Cerebellar nuclear complex (tissue), 1 donor: ENCODE measurements around the gene GPX7.

Experiments
- DNase-seq, 2 experiments: peaks; one replicate each; lab custom pipeline; 2025; lab: John Stamatoyannopoulos, UW

Gene GPX7

DNA sequence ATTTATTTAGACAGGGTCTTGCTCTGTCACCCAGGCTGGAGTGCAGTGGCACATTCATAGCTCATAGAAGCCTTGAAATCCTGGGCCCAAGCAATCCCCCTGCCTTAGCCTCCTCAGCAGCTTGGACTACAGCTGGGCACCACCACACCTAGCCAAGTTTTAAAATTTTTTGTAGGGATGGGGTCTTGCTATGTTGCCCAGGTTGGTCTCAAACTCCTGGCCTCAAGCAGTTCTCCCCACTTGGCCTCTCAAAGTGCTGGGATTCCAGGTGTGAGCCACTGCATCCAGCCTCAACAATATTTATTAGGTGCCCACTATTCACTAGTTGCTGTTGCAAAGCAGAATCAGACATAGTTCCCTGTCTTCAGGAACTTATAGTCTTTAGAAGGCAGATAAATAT, 14.1 kb upstream of the GPX7 start:
- no peak for DNase-seq

DNA sequence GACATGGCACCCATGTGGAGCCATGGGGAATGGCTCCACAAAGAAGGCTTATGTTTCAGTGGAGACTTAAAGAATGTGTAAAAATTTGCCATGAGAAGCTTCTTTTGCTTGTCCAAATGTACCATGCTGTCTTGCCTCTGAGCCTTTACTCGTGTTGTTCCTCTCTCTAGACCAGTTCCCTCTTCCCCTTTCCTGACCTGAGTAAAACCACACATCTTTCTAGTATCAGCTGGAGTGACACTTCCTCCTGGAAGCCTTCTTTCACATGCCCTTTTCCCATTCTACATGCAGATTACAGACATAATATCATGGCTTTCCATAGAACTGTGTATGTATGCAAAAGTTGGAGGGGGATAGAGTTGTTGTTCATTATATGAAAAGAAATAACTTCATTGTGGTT, 13.6 kb upstream of the GPX7 start:
- no peak for DNase-seq

- no peak for DNase-seq
Observed at GRCh38 chr1:52590266-52590665, 11.9 kb upstream of the GPX7 start.

GRCh38 chr1:52592637-52593323, 9.4 kb upstream of the GPX7 start:
- no peak for DNase-seq

DNA sequence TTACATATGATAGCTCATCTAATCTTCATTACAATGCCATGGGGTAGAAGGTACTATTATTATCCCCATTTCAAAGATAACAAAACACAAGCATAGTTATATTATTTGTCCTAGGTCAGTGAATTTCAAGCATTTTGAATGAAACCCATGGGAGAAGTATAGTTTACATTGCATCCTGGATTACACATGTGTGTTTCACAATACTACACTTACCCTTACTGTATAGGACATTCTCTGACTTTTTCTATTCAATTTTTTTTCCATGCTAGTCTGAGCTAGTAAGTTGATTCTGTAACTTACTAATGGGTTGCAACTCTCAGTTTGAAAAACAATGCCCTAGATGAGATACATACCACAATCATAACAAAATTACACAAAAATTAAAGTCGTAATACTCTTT, 8.7 kb upstream of the GPX7 start:
- no peak for DNase-seq

DNA sequence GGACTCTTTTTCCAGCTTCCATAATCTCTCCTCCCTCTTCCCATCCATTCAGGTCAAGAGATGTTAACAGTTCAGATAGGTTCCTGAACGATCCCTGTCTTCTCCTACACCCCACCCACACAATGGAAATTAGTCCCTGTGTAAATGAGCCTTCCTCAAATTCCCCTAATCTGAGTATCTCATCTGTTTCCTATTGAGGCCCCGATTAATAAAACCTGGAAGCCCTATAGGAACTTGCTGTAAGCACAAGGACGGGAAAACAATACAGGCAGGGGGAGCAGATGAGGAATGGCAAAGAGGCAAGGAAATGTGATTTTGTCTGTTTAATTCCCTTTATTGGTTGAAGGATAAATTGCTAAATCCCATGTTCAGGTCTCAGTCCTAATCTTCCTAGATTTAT, 7.1 kb upstream of the GPX7 start:
- no peak for DNase-seq

GRCh38 chr1:52597912-52598311, 4.3 kb upstream of the GPX7 start:
- DNase-seq = no peak

GRCh38 chr1:52598729-52599128, 3.4 kb upstream of the GPX7 start:
- DNase-seq = no peak

DNA sequence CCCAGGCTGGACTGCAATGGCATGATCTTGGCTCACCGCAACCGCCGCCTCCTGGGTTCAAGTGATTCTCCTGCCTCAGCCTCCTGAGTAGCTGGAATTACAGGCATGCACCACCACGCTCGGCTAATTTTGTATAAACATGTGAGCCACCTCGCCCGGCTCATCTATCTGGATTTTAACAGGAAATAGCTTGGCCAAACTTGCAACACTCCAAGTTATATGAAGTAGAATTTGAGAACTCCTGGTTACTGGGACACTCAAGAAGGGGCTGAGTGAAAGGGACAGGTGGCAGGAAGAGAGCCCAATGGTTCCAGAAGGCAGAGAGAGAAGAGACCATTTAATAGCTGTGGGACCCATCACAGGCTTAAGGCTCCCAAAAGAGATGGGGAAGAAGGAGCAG, 2.9 kb upstream of the GPX7 start:
- no peak for DNase-seq

GRCh38 chr1:52600533-52601179, 1.5 kb upstream of the GPX7 start:
- DNase-seq = no peak

DNA sequence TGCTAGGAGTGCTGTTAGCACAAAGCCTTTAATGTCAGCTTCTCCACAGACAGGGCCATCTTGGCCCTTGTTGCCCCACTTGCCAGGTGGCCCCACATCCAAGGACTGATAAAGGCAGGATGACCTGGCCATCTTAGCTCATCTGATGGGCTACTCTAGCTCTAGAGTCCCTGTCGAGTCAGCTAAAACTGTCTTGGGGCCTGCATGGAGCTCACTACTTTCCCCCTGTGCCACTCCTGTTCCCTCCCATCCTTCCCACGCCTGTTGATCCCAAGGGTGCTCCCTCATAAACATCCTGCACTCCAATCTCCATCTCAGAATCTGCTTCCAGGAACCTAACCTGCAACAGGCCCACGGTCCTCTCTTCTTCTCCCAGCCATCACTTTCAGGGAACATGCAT, 652 bp upstream of the GPX7 start:
- DNase-seq = no peak

- no peak for DNase-seq
Observed at GRCh38 chr1:52602856-52603600, 857 bp downstream of the GPX7 start.

GRCh38 chr1:52603630-52604029, 1.5 kb downstream of the GPX7 start:
- DNase-seq = no peak

GRCh38 chr1:52604063-52604770, 2.0 kb downstream of the GPX7 start:
- DNase-seq = no peak

DNA sequence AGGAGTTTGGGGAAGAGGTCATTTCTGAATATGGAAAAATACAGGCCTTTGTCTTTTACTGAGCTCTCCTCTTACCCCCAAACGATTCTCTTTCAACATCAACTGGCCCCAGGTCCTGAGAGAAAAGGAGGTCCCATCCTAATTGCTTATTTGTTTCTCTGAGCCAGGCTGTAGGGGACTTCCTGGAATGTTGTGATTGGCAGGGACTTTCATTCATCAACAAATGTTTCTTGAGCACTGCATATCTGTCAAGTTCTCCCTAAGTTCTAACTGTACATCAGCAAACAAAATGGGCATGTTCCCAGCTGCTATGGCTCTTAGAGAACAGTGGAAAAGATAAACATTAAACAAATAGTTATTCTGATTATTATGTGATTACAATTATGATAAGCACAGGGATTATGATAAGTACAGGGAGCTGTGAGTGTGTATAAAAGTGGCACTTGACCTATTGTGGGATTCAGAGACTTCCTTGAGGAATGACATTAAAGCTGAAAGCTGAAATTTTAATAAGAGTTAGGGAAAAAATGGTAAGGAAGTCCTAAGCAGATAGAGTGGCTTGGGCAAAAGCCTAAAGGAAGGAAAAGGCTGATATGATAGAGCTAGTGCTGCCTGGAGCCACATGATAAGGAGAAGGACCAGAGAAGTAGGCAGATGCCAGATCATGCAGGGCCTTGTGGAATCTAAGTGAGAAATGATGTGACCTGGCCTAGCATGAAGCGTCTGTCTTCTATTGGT, 11.6 kb downstream of the GPX7 start:
- no peak for DNase-seq

GRCh38 chr1:52614671-52615070, 12.5 kb downstream of the GPX7 start:
- DNase-seq = no peak

DNA sequence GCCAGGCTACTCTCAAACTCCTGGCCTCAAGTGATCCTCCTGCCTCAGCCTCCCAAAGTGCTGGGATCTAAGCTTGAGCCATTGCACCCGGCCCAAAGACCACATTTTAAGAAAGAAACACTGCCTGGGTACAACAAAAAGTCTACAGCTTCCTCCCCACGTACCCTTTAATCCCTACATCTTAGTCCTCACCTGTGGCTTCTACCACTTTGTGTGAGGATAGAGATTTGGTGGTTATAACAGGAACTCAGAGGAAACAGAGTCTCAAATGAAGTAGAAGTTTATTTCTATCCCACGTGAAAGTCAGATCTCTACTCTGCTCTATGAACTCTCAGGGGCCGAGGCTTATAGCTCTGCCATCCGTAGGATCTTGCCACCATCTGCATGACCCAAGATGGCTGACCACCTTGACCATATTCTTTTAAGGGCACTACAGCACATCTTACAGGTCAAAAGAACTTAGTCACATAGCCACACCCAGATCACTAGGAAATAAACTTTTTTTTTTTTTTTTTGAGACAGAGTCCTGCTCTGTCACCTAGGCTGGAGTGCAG, 13.4 kb downstream of the GPX7 start:
- DNase-seq = no peak

- no peak for DNase-seq
Observed at GRCh38 chr1:52621950-52622349, 19.8 kb downstream of the GPX7 start.

- no peak for DNase-seq
Observed at GRCh38 chr1:52623812-52624211, 21.6 kb downstream of the GPX7 start.

DNA sequence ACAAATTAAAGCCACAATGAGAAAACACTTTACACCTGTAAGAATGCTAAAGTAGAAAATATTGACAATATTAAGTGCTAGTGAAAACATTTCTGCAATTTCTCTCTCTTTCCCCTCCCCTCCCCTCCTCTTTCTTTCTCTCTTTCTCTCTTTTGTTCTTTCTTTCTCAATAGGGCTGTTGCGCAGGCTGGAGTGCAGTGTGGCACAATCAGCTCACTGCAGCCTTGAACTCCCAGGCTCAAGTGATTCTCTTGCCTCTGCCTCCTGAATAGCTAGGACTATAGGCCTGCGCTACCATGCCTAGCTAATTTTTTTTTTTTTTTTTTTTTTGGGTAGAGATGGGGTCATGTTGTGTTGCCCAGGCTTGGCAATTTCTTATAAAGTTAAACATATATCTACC, 24.9 kb downstream of the GPX7 start:
- no peak for DNase-seq

GRCh38 chr1:52628614-52629324, 26.6 kb downstream of the GPX7 start:
- DNase-seq = no peak
